HG02884 (cell line): Measurements from ENCODE around the gene TRAIP.
A peak's percentile ranks its signal among the peaks of the same experiment; 100 is the strongest.
"Not testable (repeated sequence)": the region's sequence is repeated elsewhere in the genome, so short reads cannot be mapped to it uniquely, and the experiment has no call there.

Experiments used
- ATAC-seq: cut with Tn5 transposase; IDR thresholded peaks from one replicate; pipeline ENCODE4 v1.9.1; 2021; ENCODE audit warnings: mild to moderate bottlenecking, moderate library complexity; ENCODE audit not compliant: unreplicated experiment

Gene TRAIP

GRCh38 chr3:49856181-49857005 lies at the start of gene TRAIP:
Gene TRAIP (minus strand): TSS chr3:49856564. CDS start chr3:49856453, 111 bp downstream.
- peak; percentile 92 for ATAC-seq

GRCh38 chr3:49904448-49904847 lies 48.1 kb upstream of the TRAIP start:
- not testable (repeated sequence) for ATAC-seq

GRCh38 chr3:49903451-49904424 lies 47.4 kb upstream of the TRAIP start, which contains the start of gene MST1R:
Gene MST1R (minus strand): TSS chr3:49903873. CDS start chr3:49903609, 264 bp downstream.
- ATAC-seq, result peak; percentile 61

GRCh38 chr3:49902511-49903345 lies 46.4 kb upstream of the TRAIP start:
- no peak for ATAC-seq

GRCh38 chr3:49901366-49902339 lies 45.3 kb upstream of the TRAIP start:
- no peak for ATAC-seq

- no peak for ATAC-seq
Observed at GRCh38 chr3:49900491-49901153, 44.3 kb upstream of the TRAIP start.

- ATAC-seq, result no peak
Observed at GRCh38 chr3:49899815-49900214, 43.5 kb upstream of the TRAIP start.

- no peak for ATAC-seq
Observed at GRCh38 chr3:49898991-49899390, 42.6 kb upstream of the TRAIP start.

- ATAC-seq, result no peak
Observed at GRCh38 chr3:49896345-49896744, 40.0 kb upstream of the TRAIP start.

- no peak for ATAC-seq
Observed at GRCh38 chr3:49895791-49896190, 39.4 kb upstream of the TRAIP start.

GRCh38 chr3:49889296-49889695 lies 32.9 kb upstream of the TRAIP start:
- ATAC-seq, result no peak

GRCh38 chr3:49886922-49887265 lies 30.5 kb upstream of the TRAIP start:
- no peak for ATAC-seq

GRCh38 chr3:49883998-49884397 lies 27.6 kb upstream of the TRAIP start:
- ATAC-seq, result no peak

GRCh38 chr3:49882166-49882565 lies 25.8 kb upstream of the TRAIP start:
- no peak for ATAC-seq

- no peak for ATAC-seq
Observed at GRCh38 chr3:49880581-49881315, 24.4 kb upstream of the TRAIP start.

- no peak for ATAC-seq
Observed at GRCh38 chr3:49879721-49880120, 23.4 kb upstream of the TRAIP start.

- ATAC-seq, result no peak
Observed at GRCh38 chr3:49878686-49879085, 22.3 kb upstream of the TRAIP start.

GRCh38 chr3:49877716-49878115 lies 21.4 kb upstream of the TRAIP start:
- ATAC-seq, result no peak
